NK-92 (cell line): ENCODE data around the gene ZNF541.

ENCODE experiments used
- DNase-seq: peaks from one replicate; lab custom pipeline; 2025; ENCODE audit not compliant: unreplicated experiment; lab: John Stamatoyannopoulos, UW

Gene ZNF541

DNA sequence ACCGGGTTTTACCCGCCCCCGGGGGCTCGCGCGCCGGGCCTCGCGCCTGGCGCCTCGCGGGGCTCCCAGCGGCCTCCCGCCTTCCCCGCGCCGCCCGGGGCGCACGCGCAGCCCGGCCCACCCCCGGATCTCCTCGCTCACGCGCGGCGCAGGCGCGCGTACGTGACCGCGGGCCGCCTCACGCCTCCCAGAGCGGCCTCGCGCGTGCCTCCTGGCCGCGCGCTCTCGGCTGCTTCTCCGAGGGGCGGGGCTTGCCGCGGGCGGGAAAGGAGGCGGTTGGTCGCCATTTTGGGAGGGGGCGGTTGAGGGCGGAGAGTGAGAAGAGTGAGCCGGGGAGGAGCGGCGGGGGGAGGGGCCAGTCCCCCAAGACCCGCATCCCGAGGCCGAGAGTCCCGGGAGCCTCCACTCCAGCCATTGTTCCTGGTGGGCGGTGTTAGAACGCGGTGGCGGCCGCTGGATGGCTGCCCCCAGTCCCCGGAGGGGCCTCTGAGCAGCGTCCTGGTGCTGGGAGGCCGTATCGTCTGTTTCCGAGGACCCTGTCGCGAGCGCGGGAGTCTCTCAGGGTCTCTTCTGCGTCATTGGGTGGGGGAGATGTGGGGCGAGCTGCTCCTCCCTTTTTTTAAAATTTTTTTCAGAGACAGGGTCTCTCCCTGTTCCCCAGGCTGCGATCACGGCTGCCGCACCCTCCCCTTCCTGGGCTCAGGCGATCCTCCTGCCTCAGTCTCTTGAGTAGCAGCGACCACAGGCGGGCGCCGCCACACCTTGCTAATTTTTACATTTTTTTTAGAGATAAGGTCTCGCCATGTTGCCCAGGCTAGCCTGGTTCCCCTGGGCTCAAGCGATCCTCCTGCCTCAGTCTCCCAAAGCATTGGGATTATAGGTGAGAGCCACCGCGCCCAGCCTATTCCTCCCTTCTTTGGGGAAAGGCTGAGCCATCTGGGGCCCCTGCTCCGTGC is at the start of gene ZNF541:
Gene ZNF541 (minus strand): TSS at position 78 of the 956 bp plus-strand sequence. CDS start 17,292 bp downstream, outside the sequence.
- DNase-seq: no peak

DNA sequence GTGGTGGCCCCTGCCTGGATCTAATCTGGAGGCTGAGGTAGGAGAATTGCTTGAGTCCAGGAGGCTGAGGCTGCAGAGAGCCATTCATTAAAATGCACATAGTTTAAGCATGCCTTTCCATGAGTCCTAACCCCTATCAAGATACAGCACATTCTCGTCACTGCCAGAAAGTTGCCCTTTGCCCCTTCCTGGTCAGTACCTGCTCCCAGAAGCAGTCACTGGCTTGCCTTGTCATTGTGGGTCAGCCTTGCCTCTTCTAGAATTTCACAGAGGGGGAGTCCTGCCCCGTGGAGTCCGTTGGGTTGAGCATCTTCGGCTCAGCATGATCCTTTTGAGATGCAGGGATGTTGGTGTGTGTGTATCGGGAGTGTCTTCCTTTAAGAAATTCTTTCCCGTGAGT is 46.8 kb upstream of the ZNF541 start:
- DNase-seq: no peak

DNA sequence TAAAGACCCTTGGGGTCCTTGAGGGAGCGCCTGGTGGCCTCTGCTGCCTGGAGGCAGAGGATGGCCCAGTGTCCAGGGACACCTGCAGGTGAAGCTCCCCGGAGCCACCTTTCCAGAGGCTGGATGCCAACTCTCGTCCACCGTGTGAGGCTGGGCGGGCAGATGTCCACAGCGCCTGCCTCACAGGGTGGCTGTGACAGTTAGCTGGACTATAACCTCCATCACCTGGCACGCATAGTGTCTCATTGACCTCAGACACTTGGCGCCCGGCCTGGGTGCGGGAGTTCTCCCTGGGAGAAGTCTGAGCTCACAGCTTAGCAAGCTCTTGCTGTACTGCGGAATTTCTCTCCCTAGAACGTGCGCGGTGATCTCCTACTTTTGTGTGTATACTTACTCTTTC is 45.8 kb upstream of the ZNF541 start:
- DNase-seq: no peak

DNA sequence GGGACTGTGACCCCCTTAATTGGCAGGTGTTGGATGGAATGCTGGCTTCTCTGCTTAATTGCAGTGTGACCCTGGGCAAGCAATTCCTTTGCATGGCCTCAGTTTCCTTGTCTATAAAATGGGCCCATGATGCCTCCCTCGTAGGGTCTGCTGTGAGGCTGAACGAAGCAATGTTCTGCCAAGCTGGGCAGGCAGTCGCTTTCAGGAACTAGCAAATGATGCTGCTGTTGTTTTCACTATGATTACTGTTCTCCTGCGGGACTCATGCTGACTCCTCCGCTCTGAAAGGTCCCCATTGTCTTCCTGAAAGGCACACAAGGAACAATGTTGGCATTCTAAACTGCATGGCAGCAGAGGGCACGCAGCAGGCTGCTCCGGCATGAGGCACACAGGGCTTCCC is 42.8 kb upstream of the ZNF541 start:
- no peak for DNase-seq

DNA sequence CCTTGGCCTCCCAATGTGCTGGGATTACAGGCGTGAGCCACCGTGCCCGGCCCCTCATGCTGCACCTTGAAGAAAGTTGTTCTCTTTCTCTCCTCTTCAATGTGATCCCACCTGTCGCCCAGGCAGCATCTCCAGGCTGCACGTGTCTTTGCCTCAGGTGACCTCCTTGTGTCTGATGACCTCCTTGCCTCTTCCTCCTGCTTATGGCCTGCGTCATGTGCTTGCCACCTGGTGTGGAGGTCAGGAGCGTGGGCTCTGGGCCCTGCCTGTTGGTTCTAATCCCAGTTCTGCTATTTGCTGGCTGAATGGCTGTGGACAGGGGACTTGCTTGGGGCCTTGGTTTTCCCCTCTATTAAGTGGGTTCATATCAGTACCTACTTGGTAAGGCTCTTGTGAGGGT is 42.3 kb upstream of the ZNF541 start:
- no peak for DNase-seq

DNA sequence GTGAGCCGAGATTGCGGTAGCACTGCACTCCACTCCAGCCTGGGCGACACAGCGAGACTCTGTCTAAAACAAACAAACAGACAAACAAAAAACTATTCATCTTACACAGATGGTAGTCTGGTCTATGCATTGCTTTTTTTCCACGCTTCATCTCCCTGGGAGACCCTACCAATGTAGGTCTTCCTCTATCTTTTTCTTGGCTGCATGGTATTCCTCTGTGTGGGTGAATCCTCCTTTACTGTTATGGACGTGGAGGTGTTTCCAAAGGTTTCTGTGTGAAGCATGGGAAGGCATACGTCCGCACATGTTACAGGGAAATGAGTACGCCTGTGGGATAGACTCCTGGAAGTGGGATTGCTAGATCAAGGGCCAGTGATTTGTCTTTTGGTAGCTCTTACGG is 41.6 kb upstream of the ZNF541 start:
- DNase-seq: no peak

DNA sequence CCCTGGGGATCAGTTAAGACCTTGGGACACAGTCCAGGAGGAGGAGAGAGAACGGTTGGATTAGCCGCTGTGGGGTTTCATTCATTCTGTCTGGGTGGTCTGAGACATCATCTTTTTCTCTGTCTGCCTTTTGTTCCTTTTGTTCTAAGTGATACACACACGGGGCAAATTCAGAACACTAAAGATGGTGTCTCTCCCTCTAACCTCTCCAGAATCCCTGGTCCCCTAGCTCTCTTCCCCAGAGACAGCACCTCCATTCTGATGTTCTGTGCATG is 41.0 kb upstream of the ZNF541 start:
- DNase-seq: no peak

GRCh38 chr19:47613165-47614020 is 40.4 kb upstream of the ZNF541 start:
- no peak for DNase-seq

DNA sequence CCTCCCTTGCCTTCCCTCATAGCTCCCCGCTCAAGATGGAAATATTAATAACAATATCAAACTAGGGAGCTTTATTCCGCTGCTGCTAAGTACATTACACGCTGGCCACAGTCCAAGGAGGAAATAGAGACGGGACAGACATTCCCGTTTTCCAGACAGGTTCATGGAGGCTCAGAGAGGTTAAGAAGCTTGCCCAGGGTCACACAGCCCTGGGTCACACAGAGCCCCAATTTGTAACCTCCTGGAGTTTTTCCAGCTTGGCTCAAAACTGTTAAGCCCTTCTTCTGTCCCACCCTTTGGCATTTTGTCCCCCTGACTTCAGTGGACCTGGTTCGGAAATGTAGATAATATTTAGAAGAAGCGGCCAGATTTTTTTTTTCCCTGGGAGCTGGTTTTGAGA is 38.0 kb upstream of the ZNF541 start:
- DNase-seq: no peak

- no peak for DNase-seq
These were observed 37.3 kb upstream of the ZNF541 start for GRCh38 chr19:47609906-47610894.

- DNase-seq: no peak
These were observed 36.3 kb upstream of the ZNF541 start, which contains the start of gene BICRA for GRCh38 chr19:47608969-47609905. Gene BICRA (plus strand): TSS chr19:47609134. CDS start chr19:47673575, 64,441 bp downstream.

DNA sequence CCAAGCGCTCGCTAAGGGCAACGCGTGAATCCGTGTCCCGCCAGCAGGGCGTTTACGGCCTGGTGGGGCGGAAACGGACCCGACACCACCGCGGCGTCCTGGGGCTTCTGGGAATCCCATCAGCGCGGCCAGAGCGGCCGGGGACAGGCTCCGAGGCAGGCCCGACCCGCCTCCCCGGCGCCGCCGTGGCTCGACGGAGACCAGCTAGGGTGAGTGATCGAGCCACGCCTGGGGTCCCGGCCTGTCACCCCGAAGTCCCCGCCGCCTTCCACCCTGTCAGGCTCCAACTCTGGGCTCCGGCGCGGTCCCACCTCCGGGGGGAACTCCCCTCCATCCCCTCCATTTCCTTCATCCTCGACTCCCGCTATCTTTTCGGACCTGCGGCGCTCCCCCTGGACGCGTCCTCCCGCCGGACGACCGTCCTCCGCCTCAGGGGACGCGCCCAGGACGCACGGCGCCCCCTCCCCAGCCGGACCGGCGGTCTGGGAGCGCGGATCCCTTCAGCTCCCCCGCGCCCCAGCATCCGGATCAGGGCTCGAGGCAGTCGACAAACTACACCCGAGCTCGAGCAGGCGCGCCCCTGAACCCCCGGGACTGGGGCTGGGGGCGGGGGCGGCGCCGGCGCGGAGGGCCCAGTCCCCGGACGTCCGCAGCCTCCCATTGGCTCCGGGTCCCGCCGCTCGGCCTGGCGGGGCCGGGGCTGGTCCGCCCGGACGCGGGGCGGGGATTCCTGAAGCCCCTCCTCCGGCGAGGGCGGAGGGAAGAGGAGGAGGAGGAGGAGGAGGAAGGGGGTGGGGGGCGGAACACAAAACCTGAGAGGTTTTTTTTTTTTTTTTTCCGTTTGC is 35.3 kb upstream of the ZNF541 start:
- peak; percentile 73 for DNase-seq

GRCh38 chr19:47607564-47608073 is 34.7 kb upstream of the ZNF541 start:
- DNase-seq: no peak

DNA sequence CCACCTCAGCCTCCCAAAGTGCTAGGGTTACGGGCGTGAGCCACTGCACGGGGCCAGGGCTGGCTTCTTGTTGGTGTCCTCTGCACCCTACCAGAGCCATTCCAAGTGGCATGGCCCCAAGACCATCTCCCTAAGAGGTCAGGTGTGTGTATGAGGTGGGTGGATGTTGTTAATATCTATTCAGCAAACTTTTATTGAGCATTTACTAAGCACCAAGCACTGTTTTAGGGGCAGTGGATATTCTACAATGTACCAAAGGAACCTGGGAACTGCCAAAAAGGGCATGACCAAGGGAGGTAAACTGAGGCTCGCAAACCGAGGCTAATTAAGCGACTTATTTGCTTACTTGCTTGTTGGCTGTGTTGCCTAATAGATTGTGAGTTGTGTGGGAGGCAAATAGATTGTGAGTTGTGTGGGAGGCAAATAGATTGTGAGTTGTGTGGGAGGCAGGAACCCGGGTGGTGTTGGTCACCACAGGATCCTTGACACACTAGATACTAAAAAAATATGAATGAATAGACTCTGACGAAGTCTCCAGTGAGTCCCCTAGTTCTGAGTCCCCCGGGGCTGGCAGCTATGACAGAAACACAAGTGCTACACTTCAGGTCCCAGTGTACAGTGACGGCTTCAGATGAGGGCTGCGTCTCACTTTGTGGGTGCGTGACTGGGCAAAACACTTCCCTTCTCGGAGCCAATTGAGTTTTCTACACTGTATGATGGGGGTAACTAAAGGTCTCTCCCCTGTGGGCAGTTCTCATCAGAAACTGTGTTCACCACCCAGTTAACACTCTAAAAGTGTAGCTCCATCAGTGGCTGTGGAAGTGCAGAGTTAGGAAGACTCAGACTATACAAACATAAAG is 31.0 kb upstream of the ZNF541 start:
- DNase-seq: no peak

- DNase-seq: no peak
These were observed 28.4 kb upstream of the ZNF541 start for GRCh38 chr19:47601180-47601904.

- DNase-seq: peak; percentile 84
These were observed 27.6 kb upstream of the ZNF541 start for GRCh38 chr19:47600246-47601179.
